Suppressor macrophage treated with lipopolysaccharide for 4 hours (primary cell): ENCODE data around the gene TAMM41.
"Not testable (repeated sequence)": the region's sequence is repeated elsewhere in the genome, so short reads cannot be mapped to it uniquely, and the experiment has no call there.

Experiments
- DNase-seq: peaks from one replicate; pipeline ENCODE4 v3.0.0-alpha.2; 2020

The TAMM41 gene, protein sequence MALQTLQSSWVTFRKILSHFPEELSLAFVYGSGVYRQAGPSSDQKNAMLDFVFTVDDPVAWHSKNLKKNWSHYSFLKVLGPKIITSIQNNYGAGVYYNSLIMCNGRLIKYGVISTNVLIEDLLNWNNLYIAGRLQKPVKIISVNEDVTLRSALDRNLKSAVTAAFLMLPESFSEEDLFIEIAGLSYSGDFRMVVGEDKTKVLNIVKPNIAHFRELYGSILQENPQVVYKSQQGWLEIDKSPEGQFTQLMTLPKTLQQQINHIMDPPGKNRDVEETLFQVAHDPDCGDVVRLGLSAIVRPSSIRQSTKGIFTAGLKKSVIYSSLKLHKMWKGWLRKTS

DNA sequence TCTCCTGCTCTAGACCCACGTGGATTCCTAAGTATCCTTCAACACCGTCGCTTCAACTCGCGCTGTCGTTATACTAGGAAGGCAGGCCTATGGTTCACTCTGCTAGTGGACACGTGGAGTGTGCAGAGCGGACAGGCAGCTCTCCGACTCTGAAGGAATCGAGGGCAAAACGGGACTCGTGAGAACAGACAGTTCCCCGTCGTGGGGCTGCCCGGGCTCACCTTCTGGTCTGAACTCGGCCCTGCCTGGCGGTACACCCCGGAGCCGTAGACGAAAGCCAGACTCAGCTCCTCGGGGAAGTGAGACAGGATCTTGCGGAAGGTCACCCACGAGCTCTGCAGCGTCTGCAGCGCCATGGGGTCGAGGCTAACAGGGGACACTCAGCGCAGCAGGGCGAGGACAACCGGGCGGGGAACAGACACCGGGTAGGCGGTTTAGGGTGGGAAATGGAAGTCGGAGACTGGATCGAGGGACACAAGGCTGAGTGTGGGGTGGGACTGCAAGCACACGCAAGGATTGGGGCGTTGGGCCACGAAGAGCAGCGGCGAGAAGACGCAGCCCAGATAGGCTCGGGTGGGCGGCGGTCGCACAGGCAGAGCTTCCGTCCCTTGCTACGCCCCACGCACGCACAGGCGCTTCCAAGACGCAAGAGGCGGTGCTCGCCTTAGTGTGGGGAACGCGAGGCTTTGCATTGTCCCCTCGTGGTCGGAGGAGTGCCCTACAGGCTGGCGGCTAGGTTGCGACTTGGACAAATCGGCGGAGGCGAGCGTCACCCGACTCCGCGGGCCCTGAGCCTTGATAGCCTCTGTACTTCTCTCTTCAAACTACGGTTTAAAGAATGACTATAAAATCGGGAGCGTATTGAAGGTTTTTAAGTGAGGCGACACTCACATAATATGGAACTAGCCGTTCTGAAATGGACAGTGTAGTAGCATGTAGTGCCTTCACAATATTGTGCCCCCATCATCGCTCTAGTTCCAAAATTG lies at the start of gene TAMM41:
TAMM41 (minus strand) TSS at position 605 of the 986 bp plus-strand sequence; CDS start at position 356, 249 bp downstream.
- DNase-seq: peak; percentile 92

DNA sequence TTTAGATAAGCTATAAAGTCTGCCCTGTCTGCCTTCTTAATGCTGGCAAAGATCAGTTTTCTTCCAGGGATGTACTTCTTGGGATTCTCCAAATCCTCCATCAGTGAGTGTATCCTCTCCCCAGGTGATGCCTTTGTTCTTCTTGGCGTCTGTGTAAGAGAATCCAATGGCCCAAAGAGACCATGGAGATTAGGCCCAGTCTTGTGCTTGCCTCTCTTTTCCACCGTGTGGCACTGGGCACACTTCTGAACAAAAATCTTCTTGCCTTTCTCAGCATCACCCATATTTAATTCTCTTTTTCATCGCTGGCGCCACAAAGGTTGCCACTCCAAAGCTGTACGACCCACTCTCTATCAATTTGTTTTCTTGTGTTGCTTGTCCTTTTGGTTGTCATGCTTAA lies 32.2 kb upstream of the TAMM41 start:
- no peak for DNase-seq

DNA sequence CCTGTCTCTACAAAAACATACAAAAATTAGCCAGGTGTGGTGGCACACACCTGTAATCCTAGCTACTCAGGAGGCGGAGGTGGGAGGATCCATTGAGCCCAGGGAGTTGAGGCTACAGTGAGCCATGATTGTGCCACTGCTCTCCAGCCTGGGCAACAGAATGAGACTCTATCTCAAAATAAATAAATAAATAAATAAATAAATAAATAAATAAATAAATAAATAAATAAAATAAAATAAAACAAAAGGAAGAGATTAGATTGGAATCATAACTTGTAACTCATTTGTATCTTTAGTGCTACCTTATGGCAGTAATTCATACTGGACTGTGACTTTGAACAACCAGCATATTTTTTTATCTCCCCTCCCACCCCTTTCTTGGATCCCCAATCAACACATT lies 28.0 kb upstream of the TAMM41 start:
- not testable (repeated sequence) for DNase-seq

DNA sequence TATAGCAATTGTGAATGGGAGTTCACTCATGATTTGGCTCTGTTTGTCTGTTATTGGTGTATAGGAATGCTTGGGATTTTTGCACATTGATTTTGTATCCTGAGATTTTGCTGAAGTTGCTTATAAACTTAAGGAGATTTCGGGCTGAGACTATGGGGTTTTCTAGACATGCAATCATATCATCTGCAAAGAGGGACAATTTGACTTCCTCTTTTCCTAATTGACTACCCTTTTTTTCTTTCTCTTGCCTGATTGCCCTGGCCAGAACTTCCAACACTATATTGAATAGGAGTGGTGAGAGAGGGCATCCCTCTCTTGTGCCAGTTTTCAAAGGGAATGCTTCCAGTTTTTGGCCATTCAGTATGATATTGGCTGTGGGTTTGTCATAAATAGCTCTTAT lies 17.1 kb upstream of the TAMM41 start:
- not testable (repeated sequence) for DNase-seq

DNA sequence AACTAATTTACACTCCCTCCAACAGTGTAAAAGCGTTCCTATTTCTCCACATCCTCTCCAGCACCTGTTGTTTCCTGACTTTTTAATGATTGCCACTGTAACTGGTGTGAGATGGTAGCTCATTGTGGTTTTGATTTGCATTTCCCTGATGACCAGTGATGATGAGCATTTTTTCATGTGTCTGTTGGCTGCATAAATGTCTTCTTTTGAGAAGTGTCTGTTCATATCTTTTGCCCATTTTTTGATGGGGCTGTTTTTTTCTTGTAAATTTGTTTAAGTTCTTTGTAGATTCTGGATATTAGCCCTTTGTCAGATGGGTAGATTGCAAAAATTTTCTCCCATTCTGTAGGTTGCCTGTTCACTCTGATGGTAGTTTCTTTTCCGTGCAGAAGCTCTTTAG lies 15.9 kb upstream of the TAMM41 start:
- not testable (repeated sequence) for DNase-seq

DNA sequence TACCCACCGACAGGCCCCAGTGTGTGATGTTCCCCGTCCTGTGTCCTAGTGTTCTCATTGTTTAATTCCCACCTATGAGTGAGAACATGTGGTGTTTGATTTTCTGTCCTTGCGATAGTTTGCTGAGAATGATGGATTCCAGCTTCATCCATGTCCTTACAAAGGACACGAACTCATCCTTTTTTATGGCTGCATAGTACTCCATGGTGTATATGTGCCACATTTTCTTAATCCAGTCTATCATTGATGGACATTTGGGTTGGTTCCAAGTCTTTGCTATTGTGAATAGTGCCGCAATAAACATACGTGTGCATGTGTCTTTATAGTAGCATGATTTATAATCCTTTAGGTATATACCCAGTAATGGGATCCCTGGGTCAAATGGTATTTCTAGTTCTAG lies 15.5 kb upstream of the TAMM41 start:
- not testable (repeated sequence) for DNase-seq

DNA sequence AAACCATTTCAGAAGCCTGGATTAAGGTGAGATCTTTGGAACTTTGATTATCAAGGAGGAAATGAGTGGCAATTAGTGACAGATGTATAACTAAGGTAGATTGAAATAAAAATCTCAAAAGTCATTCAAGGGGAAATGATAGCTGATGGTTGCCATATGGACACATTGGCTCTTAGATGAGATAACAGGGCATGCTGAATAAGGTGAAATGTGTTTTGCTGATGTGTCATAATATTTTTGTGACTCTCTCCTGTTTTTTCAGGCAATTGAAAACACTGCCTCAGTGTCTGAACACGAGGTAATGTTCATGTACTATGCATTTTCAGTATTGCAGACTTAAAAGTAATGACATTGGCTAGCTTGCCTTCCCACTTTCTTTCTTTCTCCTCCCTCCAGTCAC lies 13.5 kb upstream of the TAMM41 start:
- not testable (repeated sequence) for DNase-seq

DNA sequence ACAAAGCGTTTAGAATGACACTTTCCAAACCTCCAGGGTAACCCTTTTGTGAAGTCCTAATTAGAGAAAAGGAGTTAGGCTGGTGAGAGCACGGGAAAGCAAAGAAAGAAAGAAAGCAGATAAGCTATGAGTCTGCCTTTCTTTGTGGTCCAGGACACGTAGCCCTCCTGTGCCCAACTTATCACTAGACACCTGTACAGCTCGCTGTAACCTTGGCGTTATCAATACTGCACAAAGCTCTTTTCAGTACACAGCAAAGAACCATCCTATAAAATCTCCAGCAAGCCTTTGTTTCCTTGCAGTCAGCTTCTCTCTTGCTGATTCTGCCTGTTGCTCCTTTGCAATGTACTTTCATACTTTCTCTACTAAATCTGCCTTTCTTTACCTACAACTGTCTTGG lies 6.8 kb upstream of the TAMM41 start:
- no peak for DNase-seq

DNA sequence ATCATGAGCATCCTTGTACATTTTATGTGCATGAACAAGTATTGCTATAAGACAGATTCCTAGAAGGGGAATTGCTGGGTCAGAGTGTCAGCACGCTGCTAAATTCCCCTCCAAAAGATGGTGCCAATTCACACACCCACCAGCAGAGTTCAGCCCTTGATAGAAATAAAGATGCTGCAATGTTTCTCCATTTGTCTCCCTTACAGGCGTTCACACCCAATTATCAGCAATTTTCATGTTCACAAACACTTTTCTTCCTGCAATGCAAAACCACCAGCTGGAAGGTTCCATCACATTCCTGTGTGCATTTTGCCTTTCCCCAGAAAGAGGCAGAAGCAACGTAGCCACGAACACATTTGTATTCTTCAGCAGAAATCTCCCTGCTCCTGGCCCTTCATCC lies 3.3 kb upstream of the TAMM41 start:
- no peak for DNase-seq

DNA sequence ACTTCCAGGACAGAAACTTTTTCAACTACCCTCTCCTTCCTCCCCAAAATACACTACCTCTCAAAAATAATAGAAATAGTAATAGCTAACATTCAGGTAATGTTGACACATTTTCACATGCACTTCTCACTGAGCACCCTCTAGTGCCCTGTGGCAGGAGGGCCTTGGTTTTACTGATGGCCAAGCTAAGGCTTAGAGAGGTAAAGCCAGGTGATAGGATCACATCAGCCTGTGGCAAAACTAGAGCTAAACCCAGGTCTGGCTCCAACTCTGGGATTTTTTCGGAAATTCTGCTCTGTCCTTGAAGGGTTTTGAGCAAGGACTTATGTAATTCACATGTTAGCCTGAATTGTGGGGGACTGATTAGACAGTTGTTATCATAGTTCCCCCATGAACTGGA lies 922 bp upstream of the TAMM41 start:
- DNase-seq: no peak

DNA sequence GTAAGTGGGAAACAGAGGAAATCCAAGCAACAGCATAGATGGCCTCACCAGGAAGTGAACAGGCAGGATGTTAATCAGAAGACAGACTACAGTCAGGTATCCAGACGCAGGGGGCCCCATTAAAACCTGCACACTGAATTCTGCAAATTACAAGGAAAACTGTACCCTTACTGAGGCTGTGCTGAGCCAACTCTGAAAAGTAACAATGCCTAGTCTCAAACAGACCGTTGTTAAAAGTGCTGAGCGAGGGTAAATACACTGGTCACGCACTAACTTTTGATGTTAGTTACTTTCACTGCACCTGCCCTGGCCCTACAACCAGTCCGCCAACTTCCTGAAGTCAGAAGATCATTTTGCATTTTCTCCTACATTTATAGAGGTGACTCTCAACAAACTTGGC lies 1.0 kb downstream of the TAMM41 start:
- DNase-seq: no peak

DNA sequence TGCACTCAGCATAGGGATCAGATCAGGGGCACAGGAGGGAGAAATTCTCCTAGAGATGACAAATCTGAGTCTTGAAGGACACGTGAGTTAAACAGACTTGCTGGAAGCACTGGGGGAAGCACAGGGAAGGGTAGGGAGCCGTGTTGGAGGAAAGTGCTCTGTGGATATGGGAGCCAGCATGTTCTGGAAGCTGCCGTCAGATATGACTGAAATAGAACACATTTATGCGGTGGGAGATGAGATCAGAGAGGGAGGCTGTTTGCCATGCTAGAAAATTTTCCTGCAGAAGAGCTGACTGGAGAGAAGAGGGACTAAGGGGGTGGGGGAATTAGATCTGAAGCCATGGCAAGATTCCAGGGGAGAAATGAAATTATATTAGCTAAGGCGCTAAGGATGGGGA lies 1.8 kb downstream of the TAMM41 start:
- no peak for DNase-seq

DNA sequence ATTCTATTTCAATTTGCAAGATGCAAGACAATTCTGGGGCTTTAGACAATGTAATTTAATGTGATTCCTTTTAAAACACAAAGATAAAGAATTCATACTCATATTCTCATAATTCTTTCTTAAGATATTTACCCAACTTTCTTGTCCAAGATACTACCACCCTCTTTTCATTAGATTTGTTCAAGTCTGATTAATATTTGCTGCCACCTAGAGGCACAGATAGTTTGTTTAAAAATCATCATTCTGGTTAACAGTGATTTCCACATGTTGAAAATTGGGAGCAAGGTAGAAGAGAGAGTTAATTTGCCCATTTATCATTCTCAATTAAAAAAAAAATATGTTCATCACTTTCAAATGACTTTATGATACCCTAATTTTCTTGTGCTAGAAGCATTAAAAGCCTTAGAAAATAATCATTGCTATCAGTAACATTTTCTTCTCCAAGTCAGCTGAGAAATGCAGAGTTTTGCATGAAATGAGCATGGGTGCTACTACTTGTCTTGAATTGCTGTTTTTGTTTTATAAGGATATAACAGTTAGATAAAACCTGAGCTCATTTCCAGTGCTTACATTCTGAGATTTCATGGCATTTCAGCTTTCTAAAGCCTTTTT lies 11.6 kb downstream of the TAMM41 start:
- peak; percentile 21 for DNase-seq

DNA sequence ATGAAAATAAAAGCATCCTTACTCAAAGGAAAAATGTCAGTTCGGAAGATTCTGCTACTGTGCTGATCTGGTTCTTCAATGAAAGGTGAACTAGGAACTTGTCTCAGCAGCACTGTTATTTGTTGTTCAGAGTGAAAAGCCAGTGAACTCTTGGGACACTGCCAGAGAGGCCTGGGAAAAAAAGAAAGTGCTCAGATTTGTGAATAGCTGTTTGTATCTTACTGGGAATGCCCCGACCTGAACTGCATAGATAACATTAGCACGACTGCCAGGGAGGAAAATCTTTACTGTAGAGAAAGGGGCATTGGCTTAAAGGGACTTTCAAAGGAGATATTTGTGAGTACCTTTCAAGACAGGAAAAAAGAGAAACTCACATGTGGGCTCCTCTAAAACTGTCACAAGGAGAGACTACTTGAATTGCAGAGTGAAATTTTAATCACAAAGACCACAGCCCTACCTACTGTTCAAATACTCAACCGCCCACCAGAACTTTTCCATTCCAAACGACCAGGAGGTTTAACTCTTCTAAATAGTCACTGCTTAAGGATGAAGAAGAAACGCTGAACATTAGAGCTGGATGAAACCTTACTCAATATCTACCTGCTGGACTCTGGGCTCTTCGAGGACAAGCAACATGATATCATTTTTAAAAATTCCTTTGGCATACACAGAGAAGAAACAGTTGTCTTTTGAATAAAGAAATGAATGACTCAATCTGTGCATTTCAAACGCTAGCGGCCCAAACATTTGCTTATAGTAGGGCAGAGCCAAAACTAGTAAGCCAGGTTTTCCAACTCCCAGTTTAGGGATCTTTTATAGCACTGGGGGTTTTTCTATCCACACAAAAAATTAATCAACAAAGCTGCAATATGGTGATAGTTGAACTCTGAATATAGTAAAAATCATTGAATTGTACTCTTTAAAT lies 13.4 kb downstream of the TAMM41 start:
- DNase-seq: no peak

DNA sequence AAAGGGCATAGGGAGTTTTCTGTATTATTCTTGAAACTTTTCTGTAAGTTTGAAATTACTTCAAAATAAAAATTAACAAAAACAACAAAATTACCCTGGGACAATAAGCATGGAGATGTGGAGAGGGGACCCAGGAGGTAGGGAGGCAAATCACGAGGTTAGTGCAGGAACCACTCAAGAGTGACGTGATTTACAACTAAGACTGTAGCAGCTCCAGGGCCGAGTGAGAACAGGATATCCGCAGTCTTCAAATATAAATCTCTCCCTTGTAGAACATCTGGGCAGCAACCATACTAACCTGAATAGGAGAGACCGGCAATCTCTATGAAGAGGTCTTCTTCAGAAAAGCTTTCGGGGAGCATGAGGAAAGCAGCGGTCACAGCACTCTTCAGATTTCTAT lies 17.3 kb downstream of the TAMM41 start:
- DNase-seq: no peak

DNA sequence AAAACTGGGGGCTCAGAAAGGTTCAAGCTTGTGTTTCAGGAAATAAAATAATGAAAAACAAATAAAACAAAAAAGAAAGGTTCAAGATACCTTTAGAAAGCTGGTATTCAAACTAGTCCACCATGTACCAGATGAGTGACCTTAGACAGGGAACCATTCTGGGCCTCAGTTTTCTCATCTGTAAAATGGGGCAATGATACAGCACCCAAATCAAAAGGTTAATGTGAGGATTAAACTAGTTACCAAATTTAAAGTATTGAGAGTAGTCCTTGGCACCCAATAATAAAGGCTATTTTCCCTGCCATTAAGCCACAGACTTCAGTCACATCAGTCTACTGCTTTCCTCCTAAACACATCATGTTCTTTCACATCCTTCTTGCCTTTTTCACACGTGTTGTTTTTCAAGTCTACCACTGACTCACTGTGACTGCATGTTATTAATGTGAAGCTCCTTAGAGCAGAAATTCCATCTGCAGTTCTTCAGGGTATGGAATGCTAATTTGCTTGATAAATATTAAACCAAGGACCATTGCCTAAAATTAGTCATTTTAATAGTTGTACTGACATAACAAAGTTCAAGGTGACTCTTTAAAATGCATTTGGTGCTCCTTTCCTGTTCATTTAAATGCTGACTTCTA lies 19.9 kb downstream of the TAMM41 start:
- no peak for DNase-seq

DNA sequence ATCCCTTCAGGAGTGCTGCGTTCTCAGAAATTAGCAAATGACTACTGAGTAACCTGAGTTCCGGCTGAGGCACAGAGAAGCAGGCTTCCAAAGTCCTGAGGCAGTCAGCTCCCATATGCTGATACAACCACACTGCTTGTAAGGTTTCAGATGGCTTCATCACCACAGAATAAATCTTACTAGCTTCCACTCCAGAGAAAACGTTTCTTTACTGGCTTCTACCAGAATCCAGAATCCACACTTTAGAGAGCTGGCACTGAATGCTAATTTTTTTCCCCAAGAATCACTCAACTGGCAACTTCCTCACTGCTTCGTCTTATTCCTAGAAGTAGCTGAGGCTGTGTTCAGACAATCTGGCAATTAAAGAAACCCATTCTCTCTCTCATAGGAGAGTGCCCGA lies 21.4 kb downstream of the TAMM41 start:
- no peak for DNase-seq

DNA sequence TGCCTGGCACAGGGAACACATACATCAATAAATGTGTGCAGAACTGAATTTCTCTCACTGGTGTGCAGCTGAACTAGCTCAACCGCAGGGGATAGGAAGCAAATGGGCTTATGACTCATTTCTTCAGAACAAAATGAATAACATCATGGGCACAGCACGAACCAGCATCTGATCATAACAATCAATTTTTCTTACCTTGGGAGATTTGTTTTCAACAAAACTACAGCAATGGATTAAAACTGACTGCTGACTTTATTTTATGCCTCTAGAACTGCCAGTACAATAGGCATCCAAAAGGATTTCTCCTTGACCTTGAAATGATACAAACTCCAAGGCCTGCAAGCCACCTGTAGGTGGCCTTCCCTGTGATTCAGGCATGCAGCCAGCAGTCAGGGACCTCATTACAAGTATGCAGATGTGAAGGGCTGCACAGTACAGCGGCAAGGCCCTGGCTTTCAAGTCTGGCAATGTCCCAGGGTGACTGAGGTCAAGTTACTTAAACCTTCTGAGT lies 26.1 kb downstream of the TAMM41 start:
- no peak for DNase-seq

DNA sequence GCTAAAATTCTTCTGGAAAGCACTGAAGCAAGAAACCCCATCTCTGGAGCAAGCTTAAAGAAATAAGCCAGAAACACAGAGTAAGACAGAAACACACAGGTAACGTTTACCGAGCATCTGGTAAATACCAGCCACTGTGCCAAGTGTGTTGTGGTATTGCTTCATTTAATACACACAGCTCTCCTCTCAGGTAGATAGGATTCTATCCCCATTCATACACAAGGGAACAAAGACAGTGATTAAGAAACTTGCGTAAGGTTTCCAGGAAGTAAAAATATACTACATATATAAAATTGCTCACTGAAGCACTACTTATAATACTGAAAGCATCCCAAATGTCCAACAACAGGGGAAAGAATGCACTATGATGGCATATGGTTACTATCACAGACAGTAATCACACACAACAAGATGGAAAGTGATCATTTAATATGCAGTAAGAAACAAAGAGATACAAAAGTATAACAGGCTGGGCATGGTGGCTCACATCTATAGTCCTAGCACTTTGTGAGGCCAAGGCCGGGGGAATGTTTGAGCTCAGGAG lies 27.5 kb downstream of the TAMM41 start:
- DNase-seq: no peak

DNA sequence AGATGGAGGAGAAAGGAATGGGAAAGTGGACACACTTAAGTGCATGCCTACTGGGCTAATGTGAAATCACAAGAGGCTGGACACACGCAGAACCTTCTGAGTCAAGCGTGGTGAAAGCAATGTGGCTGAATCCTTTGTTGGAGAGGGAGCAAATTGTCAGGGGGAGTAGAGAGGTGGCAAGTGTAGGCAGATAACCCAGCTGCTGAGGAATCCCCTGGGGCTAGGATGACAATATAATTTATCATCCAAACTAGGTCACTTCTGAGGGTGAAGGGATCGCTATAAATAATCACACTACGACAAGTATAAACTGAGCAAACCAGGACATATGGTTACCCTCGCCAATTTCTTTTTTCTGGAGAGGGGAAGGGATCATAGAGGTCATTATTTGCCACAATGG lies 28.7 kb downstream of the TAMM41 start:
- DNase-seq: no peak

DNA sequence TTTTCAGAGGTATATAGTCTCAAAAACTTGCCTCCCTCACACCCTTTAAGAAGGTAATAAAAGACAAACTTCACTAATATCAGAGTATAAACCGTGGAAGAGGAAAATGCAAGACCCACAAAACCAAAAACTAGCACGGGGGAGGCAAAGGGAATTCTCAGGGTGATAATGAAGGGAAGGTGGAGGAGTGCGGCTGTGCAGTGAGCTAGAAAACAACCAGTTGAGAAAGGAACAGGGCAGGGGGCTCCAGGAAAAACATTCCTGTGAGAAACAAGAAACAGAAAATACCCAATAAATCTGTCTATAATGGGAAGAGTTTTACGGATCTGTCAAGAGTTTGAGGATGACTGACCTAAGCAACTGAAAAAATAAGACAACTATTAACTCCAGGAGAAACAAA lies 31.6 kb downstream of the TAMM41 start:
- no peak for DNase-seq
